Body of pancreas (tissue), 4 donors: Measurements from ENCODE around the gene STIM1.

ENCODE experiments used
- CTCF ChIP-seq, 7 experiments: fragments of 450-650 bp in 4 of 7; fragments of 200-600 bp in 3 of 7; sonication (generic) in 3 of 7; IDR thresholded peaks; one replicate each; pipeline ENCODE4 v1.5.1; 2016 to 2019; ENCODE audit warnings: antibody characterized with exemption in 7 of 7
- POLR2A ChIP-seq, 3 donors: fragments of 450-650 bp; IDR thresholded peaks; one replicate each; pipeline ENCODE4 v1.6.1; 2016; ENCODE audit warnings: antibody characterized with exemption in 3 of 3, mild to moderate bottlenecking in 2 of 3

GRCh38 chr11:3841426-3842350, 13.8 kb upstream of the STIM1 start:
- TF ChIP-seq CTCF (IDR thresholded peaks at IDR 0.05) (peak; percentile 48 to 84 (median 67)), POLR2A (IDR thresholded peaks at IDR 0.05) (peak; percentile 41 to 74 (median 71))
